Activated naive CD4-positive, alpha-beta T cell treated with anti-CD3 and anti-CD28 coated beads, Interleukin-2, amount 50 U/mL, for 72 hours (primary cell): Measurements from ENCODE around the gene PRUNE2. TPM values are rescaled to one million over a fixed set of nuclear protein-coding genes. Genes with fewer than 3 reads are reported as not detected.
"Not testable (repeated sequence)": the region's sequence is repeated elsewhere in the genome, so short reads cannot be mapped to it uniquely, and the experiment has no call there.

Source experiments
- ATAC-seq, 2 donors: fragments of 150-1000 bp; cut with Tn5 transposase; 2 replicates each; pipeline ENCODE4 v1.10.0; 2021; ENCODE audit warnings: mild to moderate bottlenecking in 2 of 2, moderate library complexity in 2 of 2
- DNase-seq, 2 donors: peaks; one replicate each; pipeline ENCODE4 v3.0.0; 2021 to 2022; ENCODE audit warnings: low spot score in 2 of 2
- H3K27ac Mint-ChIP-seq, 2 donors: one replicate each; pipeline ENCODE4 v1.8.0; 2022; ENCODE audit warnings: mild to moderate bottlenecking in 2 of 2, mixed read lengths in 2 of 2
- H3K36me3 Mint-ChIP-seq, 2 donors: one replicate each; pipeline ENCODE4 v1.8.0; 2022; ENCODE audit warnings: mixed read lengths in 2 of 2
- H3K9me3 Mint-ChIP-seq, 2 donors: one replicate each; pipeline ENCODE4 v1.8.0; 2022; ENCODE audit warnings: mixed read lengths in 2 of 2
- total RNA-seq, 2 donors: library from RNA; stranded (reverse); gene quantifications; one replicate each; pipeline ENCODE4 v1.2.3, GENCODE V29; 2022

PRUNE2 gene
- total RNA-seq, 2 donors from 2014 or later: 0.18 to 0.86 TPM

DNA sequence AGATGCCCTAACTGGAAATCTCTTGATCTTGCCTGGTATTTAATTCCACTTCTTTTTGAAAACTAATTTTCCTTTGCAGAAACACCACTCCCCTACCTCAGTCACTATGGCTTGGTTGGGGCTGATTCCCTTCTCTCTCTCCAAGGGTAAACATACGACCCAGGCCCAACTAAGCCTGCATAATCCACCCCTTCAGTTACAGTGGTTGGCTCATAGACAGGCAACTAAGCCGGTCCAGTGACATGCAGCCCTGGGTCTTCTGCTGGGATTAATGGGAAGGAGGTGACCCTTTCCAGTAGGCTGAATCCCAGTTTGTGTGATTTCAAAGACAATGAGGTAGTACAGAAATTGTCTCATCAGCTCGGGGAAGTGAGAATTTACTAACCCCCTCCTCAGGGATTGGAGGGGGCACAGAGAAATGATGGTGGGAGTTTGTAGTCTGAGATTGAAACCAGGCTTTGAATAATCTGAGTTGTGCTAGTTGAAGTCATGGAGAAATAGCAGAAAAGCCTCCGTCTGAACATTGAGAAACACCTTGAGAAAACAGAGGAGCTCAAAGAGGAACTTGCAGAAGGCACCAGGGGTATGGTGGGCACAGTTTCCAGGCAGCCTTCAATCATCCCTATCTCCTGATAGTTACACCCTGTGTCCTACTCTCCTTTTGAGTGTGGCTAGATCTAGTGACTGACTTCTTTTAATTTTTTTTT is 298.0 kb downstream of the PRUNE2 start:
- Mint-ChIP-seq H3K36me3 (no peaks in the 10 kb centered on the region), H3K9me3 (no peaks in the 10 kb centered on the region), H3K27ac (no peak overlapping the region)
- ATAC-seq: no peak
- DNase-seq: no peak

- H3K9me3 Mint-ChIP-seq: no peaks in the 10 kb centered on the region
- H3K27ac Mint-ChIP-seq: no peak overlapping the region
- no peak for DNase-seq
- H3K36me3 Mint-ChIP-seq: no peaks in the 10 kb centered on the region
- ATAC-seq: no peak
Observed at GRCh38 chr9:76605321-76605900, 300.5 kb downstream of the PRUNE2 start.

GRCh38 chr9:76603931-76604570 is 301.9 kb downstream of the PRUNE2 start:
- H3K27ac Mint-ChIP-seq: peak overlapping the region in 1 of 2 donors; percentile 25
- ATAC-seq (peak in 1 of 2 donors; percentile 69), DNase-seq (no peak)
- H3K9me3 Mint-ChIP-seq: no peaks in the 10 kb centered on the region
- no peaks in the 10 kb centered on the region for H3K36me3 Mint-ChIP-seq

- no peaks in the 10 kb centered on the region for H3K9me3 Mint-ChIP-seq
- ATAC-seq (peak; percentile 56 to 88), DNase-seq (no peak)
- peak overlapping the region in 1 of 2 donors; percentile 25 for H3K27ac Mint-ChIP-seq
- H3K36me3 Mint-ChIP-seq: no peaks in the 10 kb centered on the region
Observed at GRCh38 chr9:76603448-76603895, 302.4 kb downstream of the PRUNE2 start.

- no peaks in the 10 kb centered on the region for H3K36me3 Mint-ChIP-seq
- no peaks in the 10 kb centered on the region for H3K9me3 Mint-ChIP-seq
- DNase-seq: no peak
- no peak for ATAC-seq
- no peak overlapping the region for H3K27ac Mint-ChIP-seq
Observed at GRCh38 chr9:76602199-76602598, 303.7 kb downstream of the PRUNE2 start.

DNA sequence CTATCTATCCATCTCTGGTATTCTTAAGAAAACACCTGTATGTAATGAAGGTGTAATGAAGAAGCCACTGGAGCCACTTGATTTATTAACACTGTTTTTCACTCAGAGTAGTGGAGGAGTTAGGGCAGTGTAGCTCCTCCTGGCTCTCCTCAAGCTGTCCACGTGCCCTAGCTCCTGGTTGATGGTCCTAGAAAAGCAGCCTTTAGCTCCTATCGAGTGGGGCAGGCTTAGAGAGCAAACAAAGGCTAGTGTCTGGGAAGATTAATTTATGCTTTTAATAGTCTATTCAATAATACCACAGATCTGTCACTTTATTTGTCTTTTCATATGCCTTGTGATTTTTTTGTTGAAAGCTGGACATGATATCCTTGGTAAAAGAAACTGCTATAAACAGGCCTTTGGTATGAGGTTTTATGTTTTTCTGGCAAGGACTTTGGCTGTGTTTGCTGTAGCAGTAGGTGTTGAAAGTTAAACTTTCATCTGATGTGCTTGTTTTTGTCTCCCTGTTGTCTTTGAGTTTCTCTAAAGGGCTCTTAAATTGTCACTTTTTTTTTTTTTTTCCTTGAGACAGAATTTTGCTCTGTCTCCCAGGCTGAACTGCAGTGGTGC is 305.8 kb downstream of the PRUNE2 start:
- H3K36me3 Mint-ChIP-seq: no peaks in the 10 kb centered on the region
- DNase-seq (no peak), ATAC-seq (no peak)
- H3K27ac Mint-ChIP-seq: no peak overlapping the region
- H3K9me3 Mint-ChIP-seq: no peaks in the 10 kb centered on the region

- no peaks in the 10 kb centered on the region for H3K9me3 Mint-ChIP-seq
- no peaks in the 10 kb centered on the region for H3K36me3 Mint-ChIP-seq
- ATAC-seq: no peak
- H3K27ac Mint-ChIP-seq: no peak overlapping the region
- DNase-seq: no peak
Observed at GRCh38 chr9:76598981-76599380, 306.9 kb downstream of the PRUNE2 start.

DNA sequence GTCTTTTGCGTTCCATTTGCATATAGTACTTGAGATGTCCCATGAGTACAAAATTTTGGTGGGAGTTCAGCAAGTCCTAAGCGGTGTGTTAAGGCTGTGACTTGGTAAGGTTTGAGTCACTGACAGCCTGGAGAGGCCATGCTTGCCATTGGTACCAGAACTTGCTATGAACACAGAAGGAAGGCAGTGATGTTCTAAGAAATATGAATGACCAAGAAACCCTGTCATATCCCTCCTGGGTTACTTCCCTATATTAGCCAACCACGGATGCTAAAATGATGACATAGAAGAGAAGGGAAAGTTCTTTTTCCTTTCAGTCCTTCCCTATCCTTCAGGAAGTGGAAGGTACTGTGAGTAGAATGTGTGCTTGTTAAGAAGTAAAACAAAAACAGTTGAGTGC is 310.3 kb downstream of the PRUNE2 start:
- Mint-ChIP-seq H3K9me3 (no peaks in the 10 kb centered on the region), H3K27ac (no peak overlapping the region), H3K36me3 (no peaks in the 10 kb centered on the region)
- ATAC-seq (no peak), DNase-seq (no peak)

DNA sequence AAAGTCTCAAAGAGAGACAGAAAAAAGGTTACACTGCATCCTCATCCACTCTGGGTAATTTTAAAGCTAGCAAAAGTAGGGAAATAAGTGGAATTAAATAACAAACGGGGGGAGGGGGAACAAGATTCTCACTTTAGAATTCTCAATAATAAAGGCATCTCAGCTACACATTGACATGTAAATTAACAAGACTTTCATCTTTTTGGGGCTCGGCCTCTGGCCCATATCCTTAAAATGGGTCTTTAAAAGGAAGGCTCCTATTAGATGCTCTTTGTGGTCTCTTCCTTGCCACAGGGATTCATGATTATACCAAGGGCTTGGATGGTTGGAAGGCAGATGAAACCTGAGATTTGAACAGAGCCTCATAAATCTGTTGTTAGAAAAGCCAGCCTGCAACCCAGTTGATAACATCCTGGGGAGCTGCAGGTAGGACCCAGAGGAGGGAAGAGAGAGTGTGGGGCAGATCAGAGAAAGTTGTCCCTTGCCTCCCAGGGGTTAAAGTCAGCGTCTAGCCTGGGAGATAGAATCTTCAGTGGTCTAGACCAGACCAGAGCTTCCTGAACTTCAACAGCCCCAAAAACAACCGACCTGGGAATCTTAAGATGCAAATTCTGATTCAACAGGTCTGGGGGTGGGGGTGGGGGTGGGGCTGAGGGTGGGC is 311.0 kb downstream of the PRUNE2 start:
- H3K27ac Mint-ChIP-seq: no peak overlapping the region

GRCh38 chr9:76593961-76594735 is 311.8 kb downstream of the PRUNE2 start:
- H3K36me3 Mint-ChIP-seq, H3K27ac Mint-ChIP-seq, ATAC-seq, H3K9me3 Mint-ChIP-seq, DNase-seq: not testable (repeated sequence)

More for the DNA sequence above, 311.0 kb downstream of the PRUNE2 start:
- no peaks in the 10 kb centered on the region for H3K36me3 Mint-ChIP-seq
- DNase-seq: no peak
- H3K9me3 Mint-ChIP-seq: no peaks in the 10 kb centered on the region
- ATAC-seq: no peak

- Mint-ChIP-seq H3K9me3 (no peaks in the 10 kb centered on the region), H3K36me3 (no peaks in the 10 kb centered on the region), H3K27ac (no peak overlapping the region)
- DNase-seq: no peak
- ATAC-seq: peak in 1 of 2 donors; percentile 49
Observed at GRCh38 chr9:76592974-76593347, 313.0 kb downstream of the PRUNE2 start.

DNA sequence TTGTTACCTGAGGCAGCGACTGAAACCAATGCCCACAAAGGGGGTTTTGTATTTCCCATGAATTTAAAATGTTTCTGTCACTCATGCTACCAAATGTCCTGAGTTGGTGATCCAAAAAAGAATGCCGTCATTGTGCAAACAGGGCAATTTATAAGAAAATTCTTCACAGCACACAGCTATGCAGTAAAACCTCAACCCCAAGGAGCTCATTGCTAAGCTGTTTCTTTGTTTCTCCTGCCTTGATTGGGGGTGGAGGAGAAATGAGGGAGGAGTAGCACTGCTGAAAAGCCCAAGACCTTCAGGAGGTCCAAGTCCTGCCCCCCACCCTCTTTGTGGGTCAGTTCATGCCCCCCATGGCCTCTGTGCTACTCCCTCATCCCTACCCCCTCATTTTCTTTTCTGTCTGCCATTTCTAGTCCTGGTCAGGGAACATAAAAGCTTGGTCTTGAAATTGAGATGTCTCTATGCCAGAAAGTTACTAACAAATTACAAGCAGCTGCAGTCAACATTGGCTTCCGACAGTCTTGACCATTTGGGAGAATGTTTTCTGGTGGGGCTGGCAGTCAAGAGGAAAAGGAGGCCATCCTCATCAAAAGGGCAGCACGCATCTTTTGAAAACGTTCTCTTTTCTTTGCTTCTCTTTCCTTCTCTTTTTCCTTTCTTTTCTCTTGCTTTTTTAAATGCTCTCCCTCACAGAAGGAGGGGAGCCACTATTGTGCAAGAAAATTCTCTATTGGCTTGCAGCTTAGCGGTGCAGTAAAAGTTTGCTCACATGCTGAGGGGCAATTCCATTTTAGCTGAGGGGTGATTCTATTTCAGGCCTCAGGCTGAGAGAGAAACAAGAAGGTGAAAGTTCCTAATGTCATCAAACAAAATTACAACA is 313.6 kb downstream of the PRUNE2 start:
- no peaks in the 10 kb centered on the region for H3K9me3 Mint-ChIP-seq
- DNase-seq (no peak), ATAC-seq (no peak)
- H3K36me3 Mint-ChIP-seq: no peaks in the 10 kb centered on the region
- H3K27ac Mint-ChIP-seq: no peak overlapping the region

DNA sequence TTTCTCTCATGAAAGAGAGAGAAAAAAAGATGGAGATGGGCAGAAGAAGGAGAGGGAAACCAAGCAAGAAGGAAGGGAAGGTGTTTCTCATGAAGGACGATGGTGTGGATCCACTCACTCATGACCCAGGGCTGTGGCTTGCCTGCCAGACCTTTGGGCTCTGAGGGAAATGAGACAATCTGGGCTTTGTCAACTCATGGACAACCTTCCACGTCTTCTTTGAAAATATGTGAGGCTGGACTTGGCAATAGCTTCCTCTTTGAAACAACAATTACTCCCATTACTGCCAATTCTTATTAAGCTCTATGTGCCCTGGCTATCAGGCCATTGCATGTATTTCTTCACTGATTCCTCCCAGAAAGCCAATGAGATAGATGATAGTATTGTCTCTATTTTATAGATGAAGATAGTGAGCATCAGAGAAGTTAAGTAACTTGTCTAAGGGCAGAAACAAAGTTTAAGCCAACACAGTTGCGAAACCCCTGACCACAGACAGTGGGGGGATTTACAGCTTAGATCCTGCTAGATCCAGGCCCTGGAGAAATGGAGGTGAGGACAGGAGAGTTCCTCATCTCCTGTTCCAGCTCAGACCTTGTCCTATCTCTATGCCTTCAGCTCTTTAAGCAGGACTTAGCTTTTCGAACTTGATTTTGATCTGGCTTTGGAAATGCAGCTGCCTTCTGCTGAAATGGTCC is 314.5 kb downstream of the PRUNE2 start:
- Mint-ChIP-seq H3K9me3 (no peaks in the 10 kb centered on the region), H3K36me3 (no peaks in the 10 kb centered on the region), H3K27ac (no peak overlapping the region)
- no peak for ATAC-seq
- DNase-seq: no peak

GRCh38 chr9:76588316-76588715 is 317.6 kb downstream of the PRUNE2 start:
- no peak for ATAC-seq
- no peak for DNase-seq
- Mint-ChIP-seq H3K9me3 (no peaks in the 10 kb centered on the region), H3K36me3 (no peaks in the 10 kb centered on the region), H3K27ac (no peak overlapping the region)
